Measurements from ENCODE around the gene PRELID2.
A peak's percentile ranks its signal among the peaks of the same experiment; 100 is the strongest.
"Not testable (repeated sequence)": the region's sequence is repeated elsewhere in the genome, so short reads cannot be mapped to it uniquely, and the experiment has no call there.

The PRELID2 gene

DNA sequence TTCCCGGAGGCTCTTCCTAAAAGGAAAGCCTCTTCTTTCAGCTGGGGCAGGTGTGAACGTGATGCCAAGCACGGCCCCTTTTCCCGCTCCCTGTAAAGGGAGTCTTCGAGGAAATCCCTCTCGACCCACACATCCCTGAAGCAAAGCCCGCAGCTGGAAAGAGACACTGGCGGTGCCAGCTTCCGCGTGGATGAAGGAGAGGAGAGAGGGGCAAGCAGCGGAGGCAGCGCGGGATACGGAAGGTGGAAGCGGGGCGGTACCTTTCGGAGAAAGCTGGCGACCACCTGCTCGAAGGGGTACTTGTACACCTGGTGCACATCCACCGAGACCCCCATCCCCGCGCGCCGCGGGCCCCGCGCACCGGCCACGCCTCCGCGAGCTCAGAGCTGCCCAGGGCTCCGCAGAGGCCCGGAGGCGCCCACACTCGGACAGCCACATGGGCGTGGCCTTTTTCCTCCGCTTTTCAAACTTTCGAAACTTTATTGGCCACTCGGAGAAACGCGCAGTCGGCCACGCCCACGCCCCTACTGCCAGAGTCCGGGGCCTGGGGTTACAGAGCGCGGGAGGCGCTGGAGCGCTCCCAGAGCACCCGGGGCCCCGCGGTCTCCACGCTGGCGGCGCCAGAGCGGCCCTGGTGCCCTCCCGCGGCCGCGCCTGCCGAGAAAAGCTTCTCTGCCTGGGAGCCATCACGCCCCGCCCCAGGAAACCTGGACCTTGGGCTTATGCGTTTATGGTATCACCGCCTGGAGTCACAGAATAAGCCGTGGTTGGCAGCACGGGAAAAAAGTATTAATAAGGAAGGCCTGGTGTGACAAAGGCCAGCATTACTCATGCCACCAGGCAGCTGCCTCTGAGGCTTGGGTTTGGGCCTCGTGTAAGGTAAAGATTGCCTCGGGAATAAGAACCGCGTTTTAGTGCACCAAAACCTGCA, at the start of gene PRELID2:
Gene PRELID2, minus strand, starts transcription at position 426 of the 931 bp plus-strand sequence. Its CDS starts 91 bp downstream, at position 335.
- peak; percentile 93 for DNase-seq

DNA sequence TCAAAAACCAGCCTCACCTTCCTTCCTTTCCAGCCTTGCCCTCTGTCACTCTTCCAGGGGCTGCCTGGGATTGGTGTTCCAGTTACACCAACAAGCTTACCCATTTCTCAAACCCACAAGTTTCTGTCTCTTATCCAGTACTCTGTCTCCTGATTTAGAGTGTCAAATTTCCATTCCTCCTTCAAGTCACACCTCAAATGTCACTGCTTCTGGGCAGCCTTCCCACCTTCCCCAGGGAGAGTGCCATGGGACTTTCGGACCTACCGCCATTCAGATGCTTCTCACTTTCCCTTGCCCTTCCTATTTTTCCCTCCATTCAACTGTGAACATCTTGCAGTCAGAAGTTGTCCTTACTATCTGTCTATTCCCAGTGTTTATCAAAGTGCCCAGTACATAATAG, 39.6 kb upstream of the PRELID2 start:
- DNase-seq: no peak

DNA sequence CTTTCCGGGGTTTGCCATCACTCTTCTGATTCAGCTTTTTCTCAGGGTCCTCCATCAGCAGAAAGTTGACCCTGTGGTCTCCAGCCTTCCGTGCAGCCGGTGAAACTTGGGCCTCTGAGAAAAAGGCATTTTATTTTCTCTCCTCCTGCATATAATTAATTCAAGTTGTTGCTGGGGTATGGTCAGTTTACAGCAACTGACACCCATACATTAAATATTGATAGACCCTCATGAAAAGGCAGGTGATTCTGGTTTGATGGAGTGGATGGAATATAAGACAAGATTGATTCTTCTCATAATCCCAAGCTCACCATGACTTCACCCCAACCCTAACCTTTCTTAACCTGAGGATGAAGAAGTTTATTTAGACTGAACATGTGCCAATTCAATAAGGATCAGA, 37.8 kb upstream of the PRELID2 start, which contains the start of gene GRXCR2:
Gene GRXCR2, minus strand, starts transcription at position 101 of the 400 bp plus-strand sequence. Its CDS starts 46 bp downstream, at position 55.
- DNase-seq: no peak

DNA sequence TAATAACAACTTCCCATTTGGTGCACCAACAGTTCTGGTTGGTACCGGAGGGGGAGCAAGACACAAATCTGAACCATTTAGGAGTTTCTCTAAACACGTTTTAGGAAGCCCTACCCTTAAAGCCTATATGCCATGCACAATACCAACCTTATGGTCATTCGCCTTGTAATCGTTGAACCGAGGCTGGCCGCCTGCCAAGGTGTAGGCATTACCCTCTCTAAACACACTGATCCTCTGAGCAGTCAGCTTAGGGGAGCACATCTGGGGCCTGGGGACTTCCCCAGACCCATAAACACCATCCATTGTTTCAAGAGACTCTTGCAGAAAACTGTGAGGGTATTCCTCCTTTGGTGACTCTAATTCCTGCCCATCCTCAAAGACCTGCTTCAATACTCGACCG, 37.3 kb upstream of the PRELID2 start:
- no peak for DNase-seq

DNA sequence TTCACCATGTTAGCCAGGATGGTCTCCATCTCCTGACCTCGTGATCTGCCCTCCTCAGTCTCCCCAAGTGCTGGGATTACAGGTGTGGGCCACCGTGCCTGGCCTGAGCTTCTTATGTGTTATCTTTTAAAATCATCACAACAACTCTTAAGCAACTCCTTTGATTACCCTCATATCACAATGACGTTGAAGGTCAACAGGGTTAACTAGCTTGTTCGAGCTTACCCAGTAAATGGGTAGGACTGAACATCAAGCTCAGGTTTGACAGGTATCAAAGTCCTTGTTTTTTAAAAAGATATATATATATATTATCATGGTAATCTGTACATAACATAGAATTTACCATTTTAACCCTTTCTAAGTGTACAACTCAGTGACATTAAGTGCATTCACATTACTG, 34.6 kb upstream of the PRELID2 start:
- no peak for DNase-seq

DNA sequence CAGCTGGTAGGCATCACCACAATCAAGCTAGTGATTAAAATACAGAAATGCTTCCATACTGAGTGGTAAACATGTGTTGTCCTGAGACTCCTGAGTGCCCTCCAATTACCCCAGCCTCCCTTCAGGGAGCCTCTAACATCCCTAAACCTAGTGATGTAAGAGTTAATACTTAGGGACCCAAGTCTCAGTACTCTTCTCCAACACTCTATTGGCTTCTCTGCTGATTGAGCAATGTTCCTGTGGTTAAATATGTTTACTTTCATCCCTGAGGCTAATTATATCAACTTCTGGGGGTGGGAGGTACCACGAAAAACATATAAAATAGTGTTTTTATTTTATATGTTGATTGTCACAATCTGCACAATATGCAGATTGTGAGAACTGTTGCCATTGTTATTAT, 32.7 kb upstream of the PRELID2 start:
- DNase-seq: no peak

DNA sequence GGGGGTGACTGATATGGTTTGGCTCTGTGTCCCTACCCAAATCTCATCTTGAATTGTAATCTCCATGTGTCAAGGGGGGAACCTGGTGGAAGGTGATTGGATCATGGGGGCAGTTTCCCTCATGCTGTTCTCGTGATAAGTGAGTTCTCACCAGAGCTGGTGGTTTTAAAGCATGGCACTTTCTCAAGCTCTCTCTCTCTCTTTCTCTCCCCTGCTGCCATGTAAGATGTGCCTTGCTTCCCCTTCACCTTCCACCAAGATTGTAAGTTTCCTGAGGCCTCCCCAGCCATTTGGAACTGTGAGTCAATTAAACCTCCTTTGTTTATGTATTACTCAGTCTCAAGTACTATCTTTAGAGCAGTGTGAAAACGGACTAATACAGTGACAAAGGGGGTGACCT, 29.3 kb upstream of the PRELID2 start:
- DNase-seq: not testable (repeated sequence)

DNA sequence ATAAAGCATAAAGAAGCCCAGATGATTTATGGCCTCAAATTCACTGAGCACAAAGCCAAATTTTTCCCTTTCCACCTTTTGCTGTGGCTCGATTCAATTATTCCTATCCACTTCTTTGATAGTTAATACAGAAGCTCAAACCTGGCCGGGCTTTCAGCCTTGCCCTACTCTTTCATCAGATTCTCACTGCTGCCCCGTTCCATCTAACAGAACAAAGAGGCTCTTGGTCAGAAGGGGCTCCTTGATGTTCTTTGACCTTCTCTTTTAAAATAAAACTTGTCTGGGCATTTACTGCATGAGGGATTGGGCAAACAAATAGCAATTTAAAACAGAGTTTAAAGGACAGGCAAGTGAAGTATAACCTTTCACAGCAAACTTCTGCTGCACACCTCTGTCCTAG, 27.9 kb upstream of the PRELID2 start:
- no peak for DNase-seq

DNA sequence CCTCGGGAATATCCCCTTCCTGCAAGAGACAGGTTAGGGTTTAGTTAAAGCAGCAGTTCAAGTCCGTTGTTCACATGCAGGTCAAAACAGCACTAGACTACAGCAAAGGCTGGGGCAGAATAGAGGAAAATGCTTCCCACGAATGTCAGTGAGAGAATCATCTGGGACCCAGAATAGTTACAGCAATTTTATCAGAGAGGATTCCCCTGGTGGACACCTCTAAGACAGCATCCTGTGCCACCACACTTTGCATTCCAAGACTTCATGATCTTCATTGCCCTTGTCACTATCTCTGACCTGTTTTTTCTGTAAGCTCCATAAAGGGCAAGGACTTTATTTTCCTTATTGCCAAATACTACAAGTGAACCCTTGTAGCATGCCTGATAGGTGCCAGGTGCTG, 24.8 kb upstream of the PRELID2 start:
- DNase-seq: no peak

DNA sequence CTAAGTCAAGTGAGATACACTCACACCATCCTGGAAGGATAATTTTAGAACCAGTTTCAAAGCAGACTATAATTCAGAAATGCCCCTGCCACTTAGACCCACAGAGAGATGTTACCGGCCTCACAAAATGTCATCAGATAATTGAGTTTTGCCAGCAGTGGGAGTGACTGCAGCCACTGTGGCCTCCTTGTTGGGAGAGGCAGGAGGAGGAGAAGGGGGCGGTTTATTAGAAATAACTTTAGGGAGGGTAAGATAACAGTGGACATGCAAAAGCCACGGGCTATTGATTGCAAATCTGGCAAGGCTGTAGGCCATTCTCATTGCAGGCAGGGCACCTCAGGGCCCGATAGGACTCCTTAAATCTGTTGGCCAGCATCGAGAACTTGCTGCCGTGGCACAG, 24.3 kb upstream of the PRELID2 start:
- DNase-seq: no peak

DNA sequence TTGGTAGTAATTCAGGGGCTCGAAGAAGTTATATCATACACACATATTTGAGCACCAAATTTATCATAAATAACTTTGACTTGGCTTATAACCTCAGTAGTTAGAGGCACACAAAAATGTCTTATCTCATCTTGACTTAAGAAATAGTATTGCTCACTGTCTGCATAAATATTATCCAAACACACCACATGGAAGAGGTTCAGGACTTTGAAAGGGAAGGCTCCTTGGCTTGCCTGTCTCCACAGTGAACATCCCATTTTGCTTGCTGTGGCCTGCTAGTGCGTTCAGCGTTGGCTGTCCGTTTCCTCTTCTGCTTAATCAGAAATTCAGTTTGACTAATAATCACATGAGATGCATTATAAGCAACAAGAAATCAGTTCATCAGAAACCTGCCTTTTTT, 23.8 kb upstream of the PRELID2 start:
- DNase-seq: no peak

DNA sequence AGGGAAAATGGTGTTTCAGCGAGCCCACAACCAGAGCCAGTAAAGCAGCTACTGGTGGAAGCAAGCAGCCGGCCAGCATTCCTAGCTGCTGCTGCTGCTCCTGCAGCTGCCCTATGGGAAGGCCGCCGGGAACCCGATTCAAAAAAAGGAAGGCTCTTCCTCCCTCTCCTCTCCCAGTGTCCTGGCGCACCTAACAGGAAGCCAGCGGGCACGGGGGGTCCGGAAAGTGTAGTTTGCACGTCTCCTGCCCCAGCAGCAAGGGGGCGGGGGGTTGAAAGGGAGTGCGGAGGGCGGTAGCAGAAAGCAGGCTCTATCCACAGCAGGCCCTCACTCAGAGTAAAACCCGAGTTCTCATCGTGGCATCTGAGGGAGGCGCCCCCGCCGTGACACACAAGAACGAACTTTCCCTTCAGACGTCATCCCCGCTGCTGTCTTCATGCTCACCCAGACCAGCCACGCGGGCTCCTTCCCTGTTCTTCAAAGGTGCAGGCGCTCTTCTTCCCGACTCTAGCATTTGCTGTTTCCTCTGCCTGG, 21.2 kb upstream of the PRELID2 start:
- peak; percentile 79 for DNase-seq

DNA sequence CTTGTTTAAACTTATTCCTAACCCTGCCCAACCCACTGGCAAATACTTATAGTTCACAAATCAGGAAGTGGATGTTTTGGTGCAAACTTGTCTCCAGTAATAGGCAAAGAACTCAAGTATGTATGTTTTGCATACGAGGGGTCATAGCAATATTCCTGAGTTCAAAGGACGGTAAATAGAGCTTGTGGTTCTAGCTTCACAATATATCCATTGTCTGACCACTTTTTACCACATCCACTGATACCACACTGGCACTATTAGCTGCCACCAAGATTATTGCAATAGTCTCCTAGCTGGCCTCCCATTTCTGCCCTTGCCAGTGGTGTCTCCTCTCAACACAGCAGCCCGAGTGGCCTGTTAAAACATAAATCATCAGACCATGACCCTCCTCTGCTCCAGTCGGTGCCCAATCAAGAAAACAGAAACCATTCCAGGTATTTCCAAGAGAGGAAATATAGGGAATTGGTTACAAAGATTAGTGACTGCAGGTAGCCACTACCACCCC, 20.7 kb upstream of the PRELID2 start:
- no peak for DNase-seq

DNA sequence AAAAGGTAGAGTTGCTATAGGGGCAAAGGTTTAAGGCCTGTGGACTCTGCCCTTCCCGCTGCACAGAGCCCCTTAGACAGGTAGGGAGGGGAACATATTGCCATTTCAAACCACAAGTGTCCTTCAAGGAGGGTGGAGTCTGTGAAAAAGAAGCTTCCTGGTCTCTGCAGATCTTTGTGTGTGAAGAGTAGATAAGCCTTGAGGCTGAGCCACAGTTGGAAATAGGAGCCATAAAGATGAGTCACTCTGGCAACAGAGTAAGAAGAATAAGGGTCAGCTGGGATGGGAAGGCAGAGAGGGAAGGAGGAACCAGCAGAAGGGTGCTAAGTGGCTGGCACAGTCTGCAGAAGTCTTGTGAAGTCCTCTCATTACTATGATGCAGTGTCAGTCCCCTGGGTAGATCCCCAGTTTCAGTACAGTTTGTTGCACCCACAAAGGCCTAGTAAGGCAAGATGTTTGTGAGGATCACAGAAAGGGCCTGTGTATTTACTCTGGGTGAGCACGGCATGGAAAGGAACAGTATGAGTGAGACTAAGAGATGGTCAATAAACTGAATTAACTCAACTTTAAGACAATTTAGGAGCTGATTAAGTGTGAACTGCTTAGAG, 19.6 kb upstream of the PRELID2 start:
- no peak for DNase-seq

DNA sequence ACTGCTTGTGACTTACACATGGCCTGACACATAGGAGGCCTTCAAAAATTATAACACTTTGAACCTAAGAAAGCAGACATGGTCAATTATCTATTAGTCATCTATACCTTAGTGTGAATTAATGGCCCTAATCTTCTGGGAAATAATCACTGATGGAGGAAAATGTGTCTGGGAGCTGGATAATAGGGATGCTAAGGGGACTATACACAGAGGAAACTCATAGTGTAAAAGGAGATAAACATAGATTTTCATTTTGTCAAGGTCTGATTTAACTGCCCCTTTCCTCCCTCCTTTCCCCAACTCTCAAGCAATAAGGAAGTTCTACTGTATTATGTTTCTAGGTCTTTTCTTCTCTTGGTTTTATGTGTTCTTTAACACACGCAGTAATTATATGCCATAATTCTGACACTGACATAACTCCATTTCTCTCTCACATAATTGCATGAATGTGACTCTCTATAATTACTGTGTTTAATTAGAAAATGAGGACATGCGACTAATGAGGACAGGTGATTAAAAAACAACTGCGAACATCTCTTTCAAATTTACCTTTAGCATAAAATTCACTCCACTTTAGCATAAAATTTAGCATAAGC, 18.7 kb upstream of the PRELID2 start:
- no peak for DNase-seq

DNA sequence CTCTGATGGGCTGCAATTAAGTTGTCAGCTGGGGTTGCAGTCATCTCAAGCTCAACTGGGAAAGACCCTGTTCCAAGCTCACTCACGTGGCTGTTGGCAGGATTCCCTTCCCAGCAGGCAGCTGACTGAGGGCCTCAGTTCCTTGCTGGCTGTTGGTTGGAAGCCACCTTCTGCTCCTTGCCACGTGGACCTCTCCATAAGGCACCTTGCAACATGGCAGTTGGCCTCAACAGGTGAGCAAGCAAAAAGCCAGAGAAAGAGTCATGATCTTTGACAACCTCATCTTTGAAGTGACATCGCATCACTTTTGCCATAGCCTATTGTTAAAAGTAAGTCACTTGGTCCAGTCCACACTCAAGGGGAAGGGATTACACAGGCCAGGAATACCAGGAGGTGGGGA, 17.8 kb upstream of the PRELID2 start:
- no peak for DNase-seq

DNA sequence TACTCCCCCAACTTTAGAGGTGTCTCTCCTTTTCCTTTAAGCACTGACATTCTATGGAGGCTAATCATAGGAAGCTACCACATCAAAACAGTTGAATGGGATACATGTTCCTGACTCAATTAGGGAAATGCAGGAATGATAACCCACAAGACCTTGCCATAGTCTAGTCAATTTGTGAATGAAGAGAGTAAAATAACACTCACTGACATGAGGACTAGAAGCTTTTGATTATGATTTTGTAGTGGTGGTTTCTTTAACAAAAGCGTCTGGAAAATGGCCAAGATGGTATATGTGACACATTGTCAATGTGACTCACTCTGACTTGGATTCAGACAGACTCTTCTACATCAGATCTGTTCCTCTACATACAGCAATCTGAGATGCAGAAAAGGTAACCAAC, 13.7 kb upstream of the PRELID2 start:
- no peak for DNase-seq

DNA sequence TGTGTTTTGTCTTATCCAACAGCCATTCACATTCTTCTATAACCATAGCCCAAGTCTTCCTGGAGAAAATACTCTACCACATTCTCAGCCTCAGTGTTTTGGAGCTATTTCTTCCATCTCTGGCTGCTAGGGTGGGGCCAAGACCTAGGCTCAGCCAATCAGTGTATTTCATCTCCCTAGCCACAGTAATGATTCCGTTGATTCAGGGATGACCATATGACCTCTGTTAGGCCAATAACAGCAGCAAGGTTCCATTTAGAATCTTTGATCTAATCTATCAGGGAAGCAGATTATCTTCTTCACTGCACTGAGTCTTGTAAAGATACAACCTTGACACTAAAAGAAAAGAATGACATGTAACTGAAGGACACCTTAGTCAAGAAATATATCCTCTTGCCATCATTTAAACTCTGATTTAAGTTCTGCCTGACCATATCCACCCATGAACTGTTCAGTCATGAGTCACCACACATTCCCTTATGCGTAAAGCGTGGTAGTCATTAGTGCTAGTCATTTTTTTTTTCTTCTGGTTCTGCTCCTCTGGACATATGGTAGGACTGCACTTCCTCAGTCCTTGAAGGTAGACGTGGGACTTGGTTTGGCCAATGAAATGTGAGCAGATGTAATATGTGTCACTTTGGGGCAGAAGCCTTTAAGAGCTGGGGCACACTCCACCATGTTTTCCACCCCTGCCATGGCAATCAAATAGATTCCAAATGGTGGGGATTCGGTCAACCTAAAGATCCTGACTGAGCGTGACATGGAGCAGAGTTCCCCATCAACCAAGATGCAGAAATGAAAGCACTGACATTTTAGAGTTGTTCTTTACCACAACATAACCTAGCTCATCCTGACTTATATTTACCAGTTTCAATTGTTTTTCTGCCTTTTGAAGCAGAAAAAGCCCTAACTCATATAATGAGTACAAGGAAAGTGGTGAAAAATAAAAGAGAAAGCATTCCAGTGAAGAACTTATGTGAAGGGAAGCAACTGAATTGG, 12.7 kb upstream of the PRELID2 start:
- no peak for DNase-seq

DNA sequence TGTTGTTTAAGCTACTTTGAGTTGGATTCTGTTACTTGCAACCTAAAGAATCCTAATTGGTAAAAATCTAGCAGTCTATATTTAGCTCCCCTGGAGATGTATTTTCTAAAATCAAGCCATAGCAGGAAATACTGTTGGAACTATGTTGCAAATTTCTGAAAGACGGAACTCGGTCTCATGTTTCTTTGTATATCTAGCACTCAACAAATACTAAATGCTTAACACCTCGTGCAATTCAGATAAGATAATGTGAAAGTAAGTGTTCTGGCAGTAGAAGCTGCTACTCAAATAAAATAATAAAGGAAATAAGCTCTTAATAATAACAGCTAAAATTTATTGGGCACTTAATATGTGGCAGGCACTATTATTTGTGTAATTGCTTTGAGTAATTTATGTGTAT, 10.9 kb upstream of the PRELID2 start:
- no peak for DNase-seq

DNA sequence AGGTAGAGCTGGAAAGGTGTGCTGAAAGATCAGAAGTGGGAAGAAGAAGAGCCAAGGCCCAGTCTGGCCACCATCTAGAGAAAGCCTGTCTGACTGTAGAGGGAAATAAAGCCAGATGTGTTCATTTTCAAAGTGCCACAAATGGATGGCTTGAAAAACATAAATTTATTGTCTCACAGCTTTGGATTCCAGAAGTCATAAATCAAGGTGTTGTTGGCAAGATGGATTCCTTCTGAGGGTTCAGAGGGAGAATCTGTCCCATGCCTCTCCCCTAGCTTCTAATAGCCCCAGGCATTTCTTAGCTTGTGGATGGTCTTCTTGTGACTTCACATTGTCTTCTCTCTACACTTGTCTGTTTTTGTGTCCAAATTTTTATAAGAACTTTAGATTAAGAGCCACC, 6.2 kb upstream of the PRELID2 start:
- no peak for DNase-seq

DNA sequence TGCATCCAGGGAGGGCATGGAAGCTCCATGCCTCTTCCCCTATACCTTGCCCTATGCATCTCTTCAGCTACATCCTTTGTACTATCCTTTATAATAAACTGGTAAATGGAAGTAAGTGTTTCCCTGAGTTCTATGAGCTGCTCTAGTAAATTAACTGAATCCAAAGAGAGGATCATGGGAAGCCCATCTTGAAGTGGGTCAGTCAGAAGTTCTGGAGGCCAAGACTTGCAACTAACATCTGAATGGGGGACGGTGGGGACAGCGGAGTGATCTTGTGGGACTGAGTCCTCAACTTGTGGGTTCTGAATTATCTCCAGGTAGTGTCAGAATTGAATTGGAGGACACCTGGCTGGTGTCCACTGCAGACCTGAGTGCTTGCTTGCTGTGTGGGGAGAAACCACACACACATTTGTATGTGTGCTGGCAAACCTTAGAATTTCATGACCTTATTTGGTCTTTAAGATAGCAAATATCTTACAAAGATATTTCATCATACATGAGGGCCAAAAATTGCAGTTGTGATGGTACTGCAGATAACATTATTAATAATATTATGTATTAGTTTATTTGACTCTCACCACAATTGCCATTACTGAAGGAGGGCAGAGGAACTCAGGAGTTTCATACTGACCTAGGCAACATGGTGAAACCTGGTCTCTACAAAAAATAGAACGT, 5.5 kb upstream of the PRELID2 start:
- DNase-seq: no peak

DNA sequence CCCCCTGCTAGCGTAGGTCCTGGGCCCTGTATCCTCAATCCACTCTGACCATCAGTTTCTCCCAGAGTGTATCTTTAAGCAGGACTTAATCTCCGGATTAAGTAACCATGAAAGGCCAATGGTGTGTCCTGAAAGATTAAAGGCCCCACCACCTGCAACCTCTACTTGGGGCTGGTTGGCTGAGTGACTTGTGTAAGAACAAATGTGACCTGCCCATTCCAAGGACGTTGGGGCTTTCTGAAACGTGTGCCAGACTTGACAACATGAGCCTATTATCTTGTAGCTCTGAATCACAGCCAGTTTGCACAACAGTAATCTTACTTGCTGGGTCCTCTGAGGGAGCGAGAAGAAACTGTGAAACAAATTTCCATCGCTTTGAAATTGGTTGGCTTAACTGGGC, 3.1 kb upstream of the PRELID2 start:
- DNase-seq: no peak

Data from right forelimb (tissue), 1 donor.